ENCODE results near the gene GIGYF1.

DNA sequence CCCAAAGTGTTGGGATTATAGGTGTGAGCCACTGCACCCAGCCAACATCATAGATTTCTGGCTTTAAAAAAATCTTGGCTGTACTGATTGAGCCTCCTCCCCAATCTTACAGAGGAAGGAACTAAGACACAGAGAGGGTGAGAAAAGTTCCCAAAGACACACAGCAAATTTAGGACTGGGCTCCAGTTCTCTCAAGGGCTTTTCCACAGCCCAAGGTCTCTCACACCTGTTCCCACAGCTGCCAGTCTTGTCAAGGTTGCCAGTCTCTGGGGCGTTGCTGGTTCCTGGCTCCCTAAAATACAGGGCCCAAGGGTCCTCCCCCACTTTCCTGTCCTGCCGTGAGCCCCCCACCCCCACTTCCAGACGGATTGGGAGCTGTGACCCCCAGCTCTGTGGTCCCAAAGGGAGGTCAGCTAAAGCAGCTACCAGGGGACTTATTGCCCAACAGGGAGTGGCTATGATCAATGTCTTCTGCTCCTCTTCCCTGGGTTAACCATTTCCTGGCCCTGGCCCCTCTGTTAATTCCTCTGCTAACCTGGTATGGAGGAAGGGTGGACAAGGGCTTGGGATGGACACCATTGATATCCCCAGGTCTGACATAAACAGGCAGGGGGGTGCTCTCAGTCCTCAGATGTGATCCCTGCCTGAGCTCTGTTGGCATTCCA is 36.2 kb upstream of the GIGYF1 start:
- TF ChIP-seq, protein P1, sequence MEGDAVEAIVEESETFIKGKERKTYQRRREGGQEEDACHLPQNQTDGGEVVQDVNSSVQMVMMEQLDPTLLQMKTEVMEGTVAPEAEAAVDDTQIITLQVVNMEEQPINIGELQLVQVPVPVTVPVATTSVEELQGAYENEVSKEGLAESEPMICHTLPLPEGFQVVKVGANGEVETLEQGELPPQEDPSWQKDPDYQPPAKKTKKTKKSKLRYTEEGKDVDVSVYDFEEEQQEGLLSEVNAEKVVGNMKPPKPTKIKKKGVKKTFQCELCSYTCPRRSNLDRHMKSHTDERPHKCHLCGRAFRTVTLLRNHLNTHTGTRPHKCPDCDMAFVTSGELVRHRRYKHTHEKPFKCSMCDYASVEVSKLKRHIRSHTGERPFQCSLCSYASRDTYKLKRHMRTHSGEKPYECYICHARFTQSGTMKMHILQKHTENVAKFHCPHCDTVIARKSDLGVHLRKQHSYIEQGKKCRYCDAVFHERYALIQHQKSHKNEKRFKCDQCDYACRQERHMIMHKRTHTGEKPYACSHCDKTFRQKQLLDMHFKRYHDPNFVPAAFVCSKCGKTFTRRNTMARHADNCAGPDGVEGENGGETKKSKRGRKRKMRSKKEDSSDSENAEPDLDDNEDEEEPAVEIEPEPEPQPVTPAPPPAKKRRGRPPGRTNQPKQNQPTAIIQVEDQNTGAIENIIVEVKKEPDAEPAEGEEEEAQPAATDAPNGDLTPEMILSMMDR (conservative IDR thresholded peaks at IDR 0.05; ENCODE audit: low read depth, low read length), result no peak
- TF ChIP-seq EZH2 (IDR thresholded peaks at IDR 0.05; ENCODE audit: borderline replicate concordance, low read depth, low read length, poor library complexity, severe bottlenecking), result no peak
